HCT116 (cell line): Measurements from ENCODE around the gene SNX19. TPM values are rescaled to one million over a fixed set of nuclear protein-coding genes. Genes with fewer than 3 reads are reported as not detected.

Experiments
- ATAC-seq: fragments of 200-7000 bp; cut with Tn5 transposase; 2 replicates; pipeline ENCODE4 v1.9.1; 2020; ENCODE audit warnings: mild to moderate bottlenecking, moderate library complexity
- BruUV-seq: library from RNA; stranded (reverse); fragments of 400-500 nt; replicated peaks from 2 replicates; lab custom pipeline; 2021; lab: Mats Ljungman, UMichigan
- CTCF ChIA-PET: fragments of 300-600 bp; sonication (Branson Sonifier 250); formaldehyde crosslinking; loops from one replicate; lab custom pipeline; 2021; ENCODE audit warnings: antibody characterized with exemption; lab: Charles Lee
- POLR2A ChIA-PET: fragments of 300-600, 350-600 bp; sonication (Branson Sonifier 250); formaldehyde crosslinking; loops from one replicate; lab custom pipeline; 2021; ENCODE audit warnings: antibody characterized with exemption; lab: Charles Lee
- RAD21 ChIA-PET, 2 experiments: fragments of 300-600 bp; sonication (Branson Sonifier 250); formaldehyde crosslinking; loops; one replicate each; lab custom pipeline; 2023; ENCODE audit warnings: low total read pairs in 2 of 2; ENCODE audit not compliant: uncharacterized antibody in 2 of 2, unreplicated experiment in 2 of 2, low non-redundant PET in 1 of 2; lab: Charles Lee
- DNase-seq: peaks from one replicate; pipeline ENCODE4 v3.0.0-alpha.2; 2010; ENCODE audit warnings: low read depth, low spot score
- H2AFZ ChIP-seq: fragments of 200-600 bp; shearing (Covaris generic), sonication (generic); 2 replicates; pipeline ENCODE4 v1.6.1; 2017; ENCODE audit warnings: low read depth, mixed run types, mixed read lengths, antibody characterized with exemption, low read length; ENCODE audit not compliant: poor library complexity, severe bottlenecking
- H3K27ac ChIP-seq: 2 replicates; pipeline ENCODE4 v1.5.1; 2012; ENCODE audit warnings: low read depth, low read length
- H3K27me3 ChIP-seq: fragments of 200-600 bp; sonication (generic); 2 replicates; pipeline ENCODE4 v1.6.1; 2016; ENCODE audit warnings: mixed run types, low read length, mixed read lengths; ENCODE audit not compliant: insufficient read depth
- H3K36me3 ChIP-seq, 2 experiments: fragments of 200-500 bp in 1 of 2; fragments of 200-600 bp in 1 of 2; sonication (Bioruptor generic) in 1 of 2; sonication (generic) in 1 of 2; 2 replicates each; pipeline versions ENCODE4 v1.5.1 to v1.6.1; 2014 to 2016; ENCODE audit warnings: low read length in 2 of 2, inconsistent platforms in 1 of 2, mixed read lengths in 1 of 2, mixed run types in 1 of 2; ENCODE audit not compliant: insufficient read depth in 2 of 2, control insufficient read depth in 1 of 2
- H3K4me1 ChIP-seq, 2 experiments: fragments of 200-600 bp in 1 of 2; sonication (generic) in 1 of 2; 2 replicates each; pipeline versions ENCODE4 v1.5.1 to v1.6.1; 2012 to 2017; ENCODE audit warnings: low read length in 2 of 2, inconsistent platforms in 1 of 2, mild to moderate bottlenecking in 1 of 2, mixed read lengths in 1 of 2, mixed run types in 1 of 2, moderate library complexity in 1 of 2; ENCODE audit not compliant: insufficient read depth in 2 of 2, control insufficient read depth in 1 of 2
- H3K4me2 ChIP-seq: fragments of 200-600 bp; sonication (generic); 2 replicates; pipeline ENCODE4 v1.6.1; 2017; ENCODE audit warnings: mixed run types, low read length, mixed read lengths
- H3K4me3 ChIP-seq, 2 experiments: fragments of 200-600 bp in 1 of 2; sonication (generic) in 1 of 2; replicated peaks in 1 of 2; 2 replicates each; pipeline ENCODE4 v1.5.1; 2011 to 2016; ENCODE audit warnings: low read length in 2 of 2, control low read depth in 1 of 2, low read depth in 1 of 2, mild to moderate bottlenecking in 1 of 2, mixed read lengths in 1 of 2, mixed run types in 1 of 2
- H3K79me2 ChIP-seq: fragments of 200-600 bp; sonication (generic); 2 replicates; pipeline ENCODE4 v1.6.1; 2017; ENCODE audit warnings: mild to moderate bottlenecking, mixed run types, low read length, moderate library complexity, mixed read lengths; ENCODE audit not compliant: insufficient read depth
- H3K9ac ChIP-seq: fragments of 200-600 bp; sonication (generic); 2 replicates; pipeline ENCODE4 v1.6.1; 2016; ENCODE audit warnings: low read length, mixed read lengths
- H3K9me2 ChIP-seq: fragments of 200-600 bp; sonication (generic), shearing (Covaris generic); 2 replicates; pipeline ENCODE4 v1.6.1; 2017; ENCODE audit warnings: mixed run types, mild to moderate bottlenecking, moderate library complexity; ENCODE audit not compliant: insufficient read depth
- H3K9me3 ChIP-seq, 2 experiments: fragments of 200-500 bp in 1 of 2; fragments of 200-600 bp in 1 of 2; sonication (Bioruptor generic) in 1 of 2; sonication (generic) in 1 of 2; 2 replicates each; pipeline ENCODE4 v1.6.1; 2014 to 2017; ENCODE audit warnings: low read length in 2 of 2, mixed read lengths in 2 of 2, inconsistent platforms in 1 of 2, low read depth in 1 of 2, mild to moderate bottlenecking in 1 of 2, mixed run types in 1 of 2, moderate library complexity in 1 of 2; ENCODE audit not compliant: control insufficient read depth in 1 of 2, insufficient read depth in 1 of 2
- H4K20me1 ChIP-seq: fragments of 200-600 bp; sonication (generic), shearing (Covaris generic); 2 replicates; pipeline ENCODE4 v1.6.1; 2017; ENCODE audit warnings: mixed run types, mild to moderate bottlenecking, moderate library complexity; ENCODE audit not compliant: insufficient read depth
- CBX3 ChIP-seq: IDR thresholded peaks from 2 replicates; pipeline ENCODE4 v1.6.1; 2012; ENCODE audit warnings: low read depth
- FOSL1 ChIP-seq: IDR thresholded peaks from 2 replicates; pipeline ENCODE4 v1.6.1; 2012; ENCODE audit warnings: low read depth
- POLR2A ChIP-seq: IDR thresholded peaks from 2 replicates; pipeline ENCODE4 v1.7.0; 2011; ENCODE audit warnings: borderline replicate concordance; ENCODE audit not compliant: insufficient read depth, insufficient read length; ENCODE audit errors: extremely low read depth
- RAD21 ChIP-seq: IDR thresholded peaks from 2 replicates; pipeline ENCODE4 v1.6.1; 2012; ENCODE audit warnings: low read depth, mild to moderate bottlenecking
- SIN3A ChIP-seq: IDR thresholded peaks from 2 replicates; pipeline ENCODE4 v1.6.1; 2012; ENCODE audit warnings: low read depth
- SP1 ChIP-seq: IDR thresholded peaks from 2 replicates; pipeline ENCODE4 v1.6.1; 2012; ENCODE audit warnings: low read depth
- SRF ChIP-seq: IDR thresholded peaks from 2 replicates; pipeline ENCODE4 v1.6.1; 2012; ENCODE audit warnings: low read depth
- ZNF274 ChIP-seq: fragments of 200-500 bp; sonication (Bioruptor generic); IDR thresholded peaks from 2 replicates; pipeline ENCODE4 v1.6.1; 2014; ENCODE audit warnings: mild to moderate bottlenecking, low read depth, low read length, inconsistent platforms
- intact Hi-C: fragments of 100-400 bp; cut with micrococcal nuclease; formaldehyde crosslinking; loops from 2 replicates; pipeline ENCODE4 v1.10.0; 2022
- total RNA-seq: library from RNA; stranded (reverse); gene quantifications from one replicate; pipeline ENCODE4 v1.2.1, GENCODE V29; 2021; ENCODE audit not compliant: unreplicated experiment
- TF ChIP-seq, protein P1 (sequence below): IDR thresholded peaks from 2 replicates; pipeline ENCODE4 v1.6.1; 2012
- TF ChIP-seq, protein P2 (sequence below): IDR thresholded peaks from 2 replicates; pipeline ENCODE4 v1.6.1; 2011; ENCODE audit warnings: mild to moderate bottlenecking, low read length, moderate library complexity; ENCODE audit not compliant: insufficient replicate concordance; ENCODE audit errors: extremely low read depth

Gene SNX19
- total RNA-seq, 1 experiment from 2014 or later: 25.2 TPM

DNA sequence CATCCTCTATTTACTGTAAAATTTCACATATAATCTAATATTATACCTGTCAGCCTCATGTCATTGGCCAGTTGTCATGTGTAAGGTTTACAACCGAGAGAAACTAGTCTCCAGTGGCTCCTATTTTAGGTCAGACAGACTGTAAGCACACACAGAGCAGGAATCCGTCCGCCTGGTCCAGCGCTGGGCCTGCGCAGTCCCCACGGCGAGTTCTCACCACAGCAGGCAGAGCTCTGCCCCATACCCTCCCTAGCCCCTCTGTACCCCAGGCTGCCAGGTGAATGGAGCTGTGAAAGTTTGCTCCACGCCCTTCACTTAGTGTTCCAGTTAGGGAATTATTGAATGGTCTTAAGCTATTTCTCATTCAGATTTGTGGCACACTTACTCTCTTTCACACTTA lies 63.7 kb downstream of the SNX19 start:
- CTCF ChIA-PET: interaction anchor here (1.6 kb wide), 1 partner anchor 42 kb away, joined by 3 read pairs; no protein-coding TSS in a partner anchor
- Histone ChIP-seq H3K9ac (no peak overlapping the region), H3K27me3 (no peaks in the 10 kb centered on the region), H3K4me1 (peaks cover 0 to 4% of the 10 kb centered on the region in 2 experiments; a peak in 2 of 4 replicates)
- intact Hi-C loops: no loop called here
- TF ChIP-seq SP1 (no peak), FOSL1 (no peak), CBX3 (no peak), ZNF274 (no peak), POLR2A (no peak), SRF (no peak), RAD21 (no peak), SIN3A (no peak)
- TF ChIP-seq, protein P1, sequence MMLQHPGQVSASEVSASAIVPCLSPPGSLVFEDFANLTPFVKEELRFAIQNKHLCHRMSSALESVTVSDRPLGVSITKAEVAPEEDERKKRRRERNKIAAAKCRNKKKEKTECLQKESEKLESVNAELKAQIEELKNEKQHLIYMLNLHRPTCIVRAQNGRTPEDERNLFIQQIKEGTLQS: no peak
- TF ChIP-seq, protein P2, sequence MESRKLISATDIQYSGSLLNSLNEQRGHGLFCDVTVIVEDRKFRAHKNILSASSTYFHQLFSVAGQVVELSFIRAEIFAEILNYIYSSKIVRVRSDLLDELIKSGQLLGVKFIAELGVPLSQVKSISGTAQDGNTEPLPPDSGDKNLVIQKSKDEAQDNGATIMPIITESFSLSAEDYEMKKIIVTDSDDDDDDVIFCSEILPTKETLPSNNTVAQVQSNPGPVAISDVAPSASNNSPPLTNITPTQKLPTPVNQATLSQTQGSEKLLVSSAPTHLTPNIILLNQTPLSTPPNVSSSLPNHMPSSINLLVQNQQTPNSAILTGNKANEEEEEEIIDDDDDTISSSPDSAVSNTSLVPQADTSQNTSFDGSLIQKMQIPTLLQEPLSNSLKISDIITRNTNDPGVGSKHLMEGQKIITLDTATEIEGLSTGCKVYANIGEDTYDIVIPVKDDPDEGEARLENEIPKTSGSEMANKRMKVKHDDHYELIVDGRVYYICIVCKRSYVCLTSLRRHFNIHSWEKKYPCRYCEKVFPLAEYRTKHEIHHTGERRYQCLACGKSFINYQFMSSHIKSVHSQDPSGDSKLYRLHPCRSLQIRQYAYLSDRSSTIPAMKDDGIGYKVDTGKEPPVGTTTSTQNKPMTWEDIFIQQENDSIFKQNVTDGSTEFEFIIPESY: no peak
- TF ChIP-seq, all 23 proteins: peak for 0
- BruUV-seq: no TSS peak
- Histone ChIP-seq H3K79me2 (no peaks in the 10 kb centered on the region), H3K9me2 (no peaks in the 10 kb centered on the region), H2AFZ (no peak overlapping the region), H4K20me1 (no peaks in the 10 kb centered on the region), H3K9me3 (no peaks in the 10 kb centered on the region), H3K4me2 (no peak overlapping the region), H3K27ac (no peak overlapping the region), H3K36me3 (no peaks in the 10 kb centered on the region), H3K4me3 (no peak overlapping the region)
- ATAC-seq: no peak
- RAD21 ChIA-PET: no interaction called here
- POLR2A ChIA-PET: no interaction called here
- DNase-seq: no peak
